Stimulated activated CD8-positive, alpha-beta memory T cell treated with anti-CD3 and anti-CD28 coated beads, Interleukin-12 subunit alpha, Interleukin-12 subunit beta, amount 100 ng/mL, for 4 hours (primary cell): Measurements from ENCODE around the gene ANTXRL.
"Not testable (repeated sequence)": the region's sequence is repeated elsewhere in the genome, so short reads cannot be mapped to it uniquely, and the experiment has no call there.

Experiments used
- DNase-seq: peaks from one replicate; pipeline ENCODE4 v3.0.0-alpha.2; 2020; ENCODE audit warnings: low read depth

The ANTXRL gene

GRCh38 chr10:46286991-46287693 is at the start of gene ANTXRL:
TSS of gene ANTXRL (plus strand) at chr10:46286997. CDS start at chr10:46287263, 266 bp downstream.
- no peak for DNase-seq

DNA sequence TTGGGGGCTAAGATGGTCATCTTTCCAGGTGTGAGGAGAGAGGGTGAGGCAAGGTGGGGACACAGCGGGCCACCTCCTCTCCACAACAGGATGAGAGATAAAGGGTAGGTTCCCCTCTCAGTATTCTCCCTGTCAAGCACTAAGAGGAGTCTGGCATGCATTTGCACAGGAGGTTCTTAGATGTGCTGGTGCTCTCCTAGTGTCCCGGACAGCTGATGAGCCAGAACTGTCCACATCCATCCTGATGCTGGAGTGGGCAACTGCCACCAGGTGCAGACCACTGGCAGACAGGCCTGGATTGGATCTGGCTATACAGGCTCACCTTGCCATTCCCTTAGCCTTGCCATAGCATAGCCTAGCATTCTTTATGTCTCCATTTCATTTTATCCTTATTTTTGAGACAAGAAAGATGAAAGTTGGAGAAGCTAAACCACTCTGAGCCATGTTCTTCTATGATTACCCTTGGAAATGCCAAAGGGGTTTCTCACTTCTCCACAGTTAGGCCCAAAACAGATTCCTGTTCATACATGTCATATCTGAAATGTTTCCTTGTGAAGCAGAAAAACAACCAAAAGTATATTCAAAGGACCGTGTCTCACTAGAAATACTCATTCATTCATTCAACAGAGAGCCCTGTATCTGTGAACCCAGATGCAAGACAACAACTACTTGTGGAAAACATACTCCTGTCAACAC is 48.8 kb upstream of the ANTXRL start:
- no peak for DNase-seq

DNA sequence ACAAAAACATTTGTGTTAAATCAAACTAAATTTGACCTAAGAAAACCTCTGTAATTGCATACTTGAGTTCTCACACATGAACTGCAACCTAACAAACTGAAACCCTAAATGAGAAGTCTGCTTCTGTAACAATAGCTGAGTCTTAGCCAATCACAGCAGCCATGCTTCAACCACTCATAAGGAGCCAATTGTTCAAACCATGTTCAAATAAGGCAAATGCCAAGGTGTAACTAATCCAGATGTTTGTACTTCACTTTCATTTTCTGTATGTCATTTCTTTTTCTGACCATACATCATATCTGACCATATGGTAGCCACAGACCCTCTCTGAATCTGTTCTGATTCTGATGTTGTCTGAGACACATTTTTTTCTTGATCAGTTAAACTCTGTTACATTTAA is 47.5 kb upstream of the ANTXRL start:
- DNase-seq = no peak

DNA sequence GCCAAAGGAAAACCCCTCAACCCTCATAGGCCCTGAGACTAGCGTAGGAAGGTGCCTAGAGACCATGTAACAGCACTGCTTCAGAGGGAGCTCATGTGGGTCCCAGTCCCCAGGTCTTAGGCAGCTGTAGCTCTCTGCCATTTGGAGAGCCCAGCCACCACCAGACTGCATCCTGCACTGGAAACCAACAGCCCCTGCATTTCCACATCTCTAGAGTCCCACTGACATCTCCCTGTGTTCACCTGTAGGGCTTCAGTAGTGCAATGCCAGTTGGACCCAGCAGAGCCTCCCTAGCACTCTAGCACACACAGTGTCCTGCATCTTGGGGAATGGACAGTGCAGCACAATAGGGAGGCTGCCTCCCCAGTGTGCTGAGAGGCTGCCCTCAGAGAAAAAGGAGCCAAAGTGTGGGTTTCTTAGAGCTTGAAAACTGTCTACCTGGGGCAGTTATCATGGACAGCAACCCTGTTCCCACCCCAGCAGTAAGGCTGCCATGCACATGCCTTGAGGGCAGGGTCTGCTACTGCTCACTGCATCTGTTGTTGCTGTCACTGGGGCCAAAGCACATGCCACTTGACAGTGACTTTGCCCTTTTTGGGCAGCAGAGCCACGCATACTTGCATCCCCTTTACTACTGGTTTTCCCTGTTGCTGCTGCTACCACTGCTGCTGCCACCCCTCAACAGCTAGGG is 46.7 kb upstream of the ANTXRL start:
- DNase-seq = no peak

DNA sequence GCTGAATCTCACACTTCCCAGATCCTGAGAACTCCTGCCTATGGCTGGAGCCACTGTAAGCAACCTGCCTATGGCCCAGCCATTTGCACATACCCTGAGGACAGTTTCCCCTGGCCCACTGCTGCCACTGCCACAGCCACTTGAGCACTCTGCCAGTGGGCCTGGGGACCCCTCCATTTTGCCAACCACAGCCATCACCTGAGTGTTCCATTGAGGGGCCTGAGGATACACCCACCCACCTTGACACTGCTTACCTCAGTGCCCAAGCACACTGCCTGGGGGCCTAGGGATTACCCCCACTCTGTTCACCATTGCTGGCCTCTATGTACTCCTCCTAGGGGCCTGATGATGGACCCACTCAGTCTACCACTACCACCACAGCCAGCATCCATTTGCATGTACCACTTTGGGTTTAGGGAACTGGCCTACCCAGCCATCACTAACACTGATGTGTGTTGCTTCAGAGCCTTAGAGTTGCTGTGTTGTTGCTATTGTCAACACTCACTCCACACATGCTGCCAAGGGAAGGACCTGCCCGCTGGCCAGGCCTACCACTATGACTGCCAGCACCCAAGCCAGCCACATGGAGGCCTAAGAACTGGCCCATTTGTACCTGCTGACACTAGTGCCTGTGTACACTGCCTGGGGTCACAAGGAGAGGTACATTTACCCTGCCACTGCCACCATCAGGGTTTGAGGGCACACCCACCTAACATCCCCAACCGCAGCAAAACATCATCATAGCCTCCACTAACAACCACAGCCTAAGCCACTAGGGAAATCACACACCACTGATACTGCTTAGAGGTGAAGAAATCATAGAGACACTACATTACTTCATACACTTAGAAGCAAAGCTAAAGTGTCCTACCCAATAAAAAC is 45.9 kb upstream of the ANTXRL start:
- DNase-seq = no peak

- no peak for DNase-seq
These were observed 41.4 kb upstream of the ANTXRL start for GRCh38 chr10:46245381-46245900.

DNA sequence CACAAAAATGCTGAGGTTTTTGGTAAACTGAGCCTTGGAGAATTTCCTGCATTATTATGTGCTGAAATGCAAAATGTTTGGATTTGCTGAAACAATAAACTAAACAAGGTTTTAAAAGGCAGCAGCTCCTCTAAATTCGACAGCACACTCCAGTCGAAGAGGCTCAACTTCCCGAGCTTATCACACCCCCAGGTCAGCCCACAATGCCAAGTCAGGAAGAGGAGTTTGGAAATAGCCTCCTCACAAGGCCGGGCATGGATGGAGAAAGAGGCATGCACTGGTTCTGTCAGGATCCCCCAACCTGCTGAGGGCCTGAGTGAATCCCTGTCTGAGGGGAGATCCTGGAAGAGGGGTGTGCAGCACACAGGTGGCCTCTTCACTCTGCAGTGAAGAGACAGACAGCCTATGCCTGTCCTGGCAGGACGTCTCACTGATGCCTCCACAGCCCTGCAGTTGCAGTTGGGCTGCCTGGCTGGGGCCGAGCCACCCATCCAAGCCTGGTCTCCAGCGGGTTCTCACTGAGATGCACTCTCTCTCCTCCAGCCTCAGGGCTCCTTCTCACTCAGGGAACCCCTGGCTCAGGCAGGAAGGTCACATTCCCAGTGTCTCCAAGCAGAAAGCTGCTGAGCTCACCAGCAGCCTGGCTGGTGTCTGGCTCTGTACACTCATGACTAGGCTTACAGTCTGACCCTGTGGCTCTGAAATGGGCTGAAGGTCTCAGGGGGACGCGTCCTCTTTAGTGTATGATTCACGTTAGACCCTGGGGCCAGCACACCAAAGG is 40.2 kb upstream of the ANTXRL start:
- not testable (repeated sequence) for DNase-seq

GRCh38 chr10:46247181-46247475 is 39.7 kb upstream of the ANTXRL start:
- DNase-seq = no peak

DNA sequence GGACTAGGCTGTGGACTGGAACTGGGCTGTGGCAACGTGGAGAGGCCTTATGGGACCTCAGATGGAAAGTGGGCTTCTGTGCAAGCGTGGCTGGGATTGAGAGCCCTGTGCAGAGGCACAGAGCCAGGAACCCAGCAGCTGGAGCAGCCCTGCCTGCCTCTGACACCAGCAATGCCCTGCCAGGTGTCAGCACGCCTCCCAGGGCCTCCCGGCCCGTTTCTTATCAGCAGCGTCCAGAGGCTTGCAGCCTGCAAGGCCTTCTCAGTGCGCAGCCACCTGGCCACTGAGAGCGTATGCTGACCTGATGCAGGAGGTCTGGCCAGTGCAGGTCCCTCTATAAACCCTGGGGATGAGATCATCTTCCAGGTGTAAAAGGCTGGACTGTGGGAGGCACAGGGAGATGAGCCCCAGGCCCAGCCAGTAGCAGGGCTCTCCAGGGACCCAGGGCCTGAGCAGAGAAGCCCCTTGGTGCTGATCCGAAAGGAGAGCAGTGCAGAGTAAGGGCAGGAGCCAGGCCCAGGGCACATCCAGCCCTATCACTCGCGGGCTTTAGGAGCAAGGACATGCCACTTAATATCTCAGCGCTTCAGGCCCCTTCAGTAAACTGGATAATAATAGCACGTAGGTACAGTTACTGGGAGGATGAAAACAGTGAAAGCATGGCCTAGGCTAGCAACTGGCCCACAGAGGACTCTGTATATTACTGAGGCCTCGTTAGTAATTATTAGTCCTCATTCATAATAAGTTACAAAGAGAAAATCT is 38.8 kb upstream of the ANTXRL start:
- DNase-seq = no peak

DNA sequence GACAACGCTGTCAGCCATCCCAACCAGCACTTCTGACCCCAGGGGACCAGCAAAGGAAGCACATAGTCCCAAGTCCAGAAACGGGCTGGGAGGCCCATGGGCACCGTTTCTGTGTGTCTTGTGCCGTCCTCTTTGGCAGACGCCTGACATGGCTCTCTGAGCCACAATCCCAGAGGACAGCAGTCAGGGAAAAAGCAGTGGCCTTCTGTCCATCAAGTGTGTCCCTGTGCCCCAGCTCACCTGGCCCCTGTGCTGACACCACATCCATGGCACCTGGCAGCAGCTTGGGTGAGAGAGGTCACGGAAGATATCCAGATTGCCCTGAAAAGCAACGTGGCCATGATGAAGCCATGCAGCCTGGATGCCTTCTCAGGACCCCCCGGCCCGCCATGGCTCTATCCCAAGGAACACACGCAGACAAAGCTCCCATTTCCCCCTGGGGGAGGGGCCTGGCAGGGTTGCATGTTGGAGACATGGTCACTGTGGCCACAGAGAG is 38.1 kb upstream of the ANTXRL start:
- no peak for DNase-seq

GRCh38 chr10:46249617-46250344 is 37.0 kb upstream of the ANTXRL start:
- DNase-seq = not testable (repeated sequence)

- no peak for DNase-seq
These were observed 36.3 kb upstream of the ANTXRL start for GRCh38 chr10:46250481-46250880.

DNA sequence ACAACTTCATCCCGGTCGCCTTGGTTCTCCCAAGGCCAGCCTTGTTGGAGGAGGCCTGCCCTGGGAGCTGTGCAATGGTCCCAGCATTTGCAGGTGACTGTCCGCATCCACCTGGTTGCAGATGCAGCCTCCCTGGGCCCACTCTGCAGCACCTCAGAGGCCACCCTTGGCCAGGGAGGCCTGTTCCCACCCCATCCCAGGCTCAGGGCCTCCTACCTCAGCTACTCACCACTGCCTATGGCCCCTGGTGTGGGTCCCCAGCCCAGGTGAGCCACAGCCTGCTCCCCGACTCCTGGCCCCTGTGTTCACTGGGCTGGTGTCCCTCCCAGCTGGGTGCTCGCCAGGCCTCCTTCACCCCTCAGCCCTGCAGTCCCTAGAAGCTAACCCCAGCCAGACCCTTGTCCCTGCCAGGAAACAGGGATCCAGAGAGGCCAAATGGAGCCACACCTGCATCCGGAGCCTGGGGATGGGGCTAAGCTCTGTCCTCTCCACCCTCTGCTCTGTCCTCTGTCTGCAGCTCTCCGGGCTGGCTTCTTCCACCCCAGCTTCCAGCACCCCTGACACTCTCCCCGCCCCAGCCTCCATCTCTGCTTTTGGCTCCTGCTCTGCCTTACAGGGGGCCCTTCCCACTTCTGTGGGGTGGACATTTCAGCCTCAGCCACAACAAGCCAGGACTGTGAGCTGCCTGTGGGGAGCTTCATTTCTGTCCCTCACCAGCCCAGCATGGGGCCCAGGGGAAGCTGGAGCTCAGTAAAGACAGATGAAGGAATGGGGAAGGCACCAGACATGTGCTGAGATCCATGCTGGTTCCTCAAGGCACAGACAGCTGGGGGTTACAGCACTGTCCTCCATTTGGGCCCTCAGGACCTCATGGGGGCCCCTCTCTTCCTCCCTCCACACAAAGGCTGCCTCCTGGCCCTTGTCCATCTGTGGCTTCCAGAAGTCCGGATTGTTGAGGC is 35.6 kb upstream of the ANTXRL start:
- DNase-seq = no peak

DNA sequence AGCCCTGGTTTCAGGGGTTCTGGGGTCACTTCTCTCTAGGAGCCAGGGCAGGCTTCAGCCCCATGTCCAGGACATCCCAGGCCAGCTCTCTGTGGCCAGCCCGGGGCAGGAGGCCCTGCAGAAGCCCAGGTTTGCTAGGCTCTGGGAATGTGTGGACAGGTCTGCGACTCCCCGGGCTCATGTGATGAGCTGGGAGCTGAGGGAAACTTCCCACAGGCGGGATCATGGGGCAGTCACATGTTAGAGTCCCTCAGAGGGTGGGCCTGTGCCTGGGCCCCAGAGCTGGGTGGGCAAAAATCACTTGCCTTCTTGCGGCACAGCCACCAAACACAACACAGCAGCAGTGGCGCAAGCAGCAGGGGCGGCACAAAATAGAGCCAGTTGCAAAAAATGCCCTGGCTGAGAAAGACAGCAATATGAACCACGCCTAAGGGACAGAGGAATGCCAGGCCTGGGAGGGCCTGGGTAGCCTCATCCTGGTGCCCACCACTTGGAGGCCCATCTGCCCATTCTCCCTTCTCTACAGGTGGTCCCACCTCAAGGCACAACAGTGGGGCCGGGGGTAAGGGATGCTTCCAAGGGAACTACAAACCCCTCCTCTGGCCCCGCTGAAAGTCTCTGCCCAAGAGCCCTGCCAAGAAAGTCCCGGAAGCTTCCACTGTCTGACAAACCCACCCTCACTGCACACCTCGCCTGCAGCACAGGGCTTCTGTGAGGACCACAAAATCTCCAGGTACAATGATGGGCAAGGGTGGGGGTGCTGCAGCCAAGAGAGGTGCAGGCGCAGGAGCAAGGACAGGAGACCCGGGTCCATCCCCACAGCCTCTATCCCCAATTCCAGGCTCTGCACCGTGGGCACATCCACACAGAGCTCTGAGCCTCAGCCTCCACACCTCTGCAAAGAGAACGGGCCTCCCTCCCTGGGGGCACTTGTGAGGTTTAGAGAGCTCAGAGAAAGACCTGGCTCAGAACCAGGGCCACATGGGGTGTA is 34.6 kb upstream of the ANTXRL start:
- DNase-seq = no peak

GRCh38 chr10:46253076-46254006 is 33.5 kb upstream of the ANTXRL start:
- DNase-seq = no peak

GRCh38 chr10:46254007-46254383 is 32.8 kb upstream of the ANTXRL start:
- DNase-seq = no peak
